Left lung (tissue), 10 donors: ENCODE results near the gene GAGE10. TPM values are rescaled to one million over a fixed set of nuclear protein-coding genes. Genes with fewer than 3 reads are reported as not detected.
A peak's percentile ranks its signal among the peaks of the same experiment; 100 is the strongest.

Experiments used
- ATAC-seq: fragments of 200-7000 bp; cut with Tn5 transposase; one replicate; pipeline ENCODE4 v1.9.1; 2020; ENCODE audit warnings: moderate library complexity
- DNase-seq, 4 donors: peaks; one replicate each; pipeline ENCODE4 v3.0.0-alpha.2; 2013 to 2020
- H3K27ac ChIP-seq, 2 donors: fragments of 200-600 bp; sonication (generic) in 1 of 2; one replicate each; pipeline versions ENCODE4 v1.5.0 to v1.8.0; 2020 to 2021
- H3K27me3 ChIP-seq, 2 donors: fragments of 200-600 bp; sonication (generic) in 1 of 2; one replicate each; pipeline versions ENCODE4 v1.5.0 to v1.8.0; 2020 to 2021
- H3K36me3 ChIP-seq, 2 donors: fragments of 200-600 bp; sonication (generic) in 1 of 2; one replicate each; pipeline versions ENCODE4 v1.5.0 to v1.8.0; 2020 to 2021
- H3K4me1 ChIP-seq, 2 donors: fragments of 200-600 bp; one replicate each; pipeline ENCODE4 v1.8.0; 2021
- H3K4me3 ChIP-seq, 2 donors: fragments of 200-600 bp; sonication (generic) in 1 of 2; one replicate each; pipeline versions ENCODE4 v1.5.0 to v1.8.0; 2020 to 2021; ENCODE audit warnings: mild to moderate bottlenecking in 1 of 2
- H3K9me3 ChIP-seq, 2 donors: fragments of 200-600 bp; sonication (generic) in 1 of 2; one replicate each; pipeline versions ENCODE4 v1.5.0 to v1.8.0; 2020 to 2021
- CTCF ChIP-seq, 2 donors: fragments of 200-600 bp; sonication (generic) in 1 of 2; IDR thresholded peaks; one replicate each; pipeline versions ENCODE4 v1.5.0 to v1.8.0; 2021; ENCODE audit warnings: antibody characterized with exemption in 2 of 2
- intact Hi-C, 2 donors: fragments of 100-400 bp; cut with DNase I; formaldehyde crosslinking; loops; one replicate each; pipeline versions ENCODE4 v1.11.2 to v1.14.2; 2022
- polyA plus RNA-seq, 6 donors: library from polyadenylated mRNA; unstranded; fragments of 120-200 nt; gene quantifications; one replicate each; pipeline ENCODE4 v1.2.1, GENCODE V29; 2013; ENCODE audit not compliant: insufficient read length in 6 of 6
- total RNA-seq, 2 donors: library from RNA; stranded (reverse); fragmentation: NEBNext Ultra II Directional; extraction: Animal tissue kit (Norgen Biotek cat#: 25700); gene quantifications; one replicate each; pipeline ENCODE4 v1.2.1, GENCODE V29; 2021
- donor health status: DM: no; HTN: yes; CAD: no.
- donor health status: DM: no; HTN: no; CAD: no.

GAGE10 gene
- total and polyA plus RNA-seq, 8 donors, result 0.31 to 0.33 TPM; not detected in 6

- no peaks in the 10 kb centered on the region for H3K36me3 ChIP-seq
- no peak for TF ChIP-seq CTCF (IDR thresholded peaks at IDR 0.05)
- intact Hi-C loops, result no loop called here
- H3K4me3 ChIP-seq, result no peak overlapping the region
- peaks cover 4 to 14% of the 10 kb centered on the region in 2 donors for H3K4me1 ChIP-seq
- no peaks in the 10 kb centered on the region for H3K9me3 ChIP-seq
- no peak for ATAC-seq
- no peak overlapping the region for H3K27ac ChIP-seq
- DNase-seq, result no peak
- no peaks in the 10 kb centered on the region for H3K27me3 ChIP-seq
Observed at GRCh38 chrX:49276671-49277534, 26.5 kb upstream of the GAGE10 start.

- Histone ChIP-seq H3K27ac (no peak overlapping the region), H3K4me3 (no peak overlapping the region), H3K27me3 (no peaks in the 10 kb centered on the region), H3K9me3 (no peaks in the 10 kb centered on the region), H3K4me1 (peaks cover 0 to 8% of the 10 kb centered on the region in 2 donors), H3K36me3 (no peaks in the 10 kb centered on the region)
- DNase-seq (no peak), ATAC-seq (no peak)
- intact Hi-C loops, result no loop called here
- TF ChIP-seq CTCF (IDR thresholded peaks at IDR 0.05), result no peak
Observed at GRCh38 chrX:49277535-49277830, 26.0 kb upstream of the GAGE10 start.

DNA sequence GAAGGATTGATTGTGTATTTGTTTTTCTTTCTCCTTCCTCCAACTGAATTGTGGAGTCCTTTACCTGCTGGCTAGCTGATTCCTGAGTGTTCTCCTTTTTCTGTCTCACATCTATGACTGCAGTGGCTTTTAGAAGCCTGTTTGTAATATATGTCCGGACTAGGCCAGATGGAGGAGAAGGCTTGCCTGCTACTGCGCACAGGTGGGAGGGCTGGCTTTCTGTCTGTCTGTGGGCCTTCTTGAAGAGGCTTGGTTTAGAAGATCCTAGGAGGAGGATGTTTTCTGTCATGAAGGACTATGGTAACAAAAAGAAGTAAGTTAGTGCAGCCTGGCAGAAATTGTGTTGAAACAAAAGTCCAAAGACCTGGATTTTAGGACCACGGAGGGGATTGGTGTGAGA lies 25.4 kb upstream of the GAGE10 start:
- intact Hi-C loops, result no loop called here
- Histone ChIP-seq H3K27ac (no peak overlapping the region), H3K4me3 (no peak overlapping the region), H3K9me3 (no peaks in the 10 kb centered on the region), H3K4me1 (peaks cover 0 to 2% of the 10 kb centered on the region in 2 donors), H3K27me3 (no peaks in the 10 kb centered on the region), H3K36me3 (no peaks in the 10 kb centered on the region)
- ATAC-seq, result no peak
- no peak for DNase-seq
- TF ChIP-seq CTCF (IDR thresholded peaks at IDR 0.05), result no peak

DNA sequence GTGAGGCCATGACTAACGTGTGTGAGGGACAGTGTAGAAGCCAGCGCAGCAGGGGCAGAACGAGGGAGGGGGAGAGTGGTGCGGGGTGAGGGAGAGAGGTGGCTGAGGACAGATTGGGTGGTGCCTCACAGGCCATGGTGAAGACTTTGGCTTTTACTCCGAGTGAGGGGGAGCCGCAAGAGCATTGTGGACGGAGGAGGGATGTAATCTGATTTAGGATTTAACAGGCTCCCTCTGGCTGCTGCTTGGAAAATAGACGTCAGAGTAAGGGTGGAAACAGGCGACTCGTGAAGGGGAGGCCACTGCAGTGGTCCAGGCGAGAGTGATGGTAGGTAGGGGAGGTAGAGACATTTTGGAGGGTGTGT lies 20.8 kb upstream of the GAGE10 start:
- DNase-seq (peak in 1 of 4 donors; percentile 28), ATAC-seq (no peak)
- no peak for TF ChIP-seq CTCF (IDR thresholded peaks at IDR 0.05)
- Histone ChIP-seq H3K27ac (no peak overlapping the region), H3K4me3 (no peak overlapping the region), H3K27me3 (no peaks in the 10 kb centered on the region), H3K36me3 (no peaks in the 10 kb centered on the region), H3K4me1 (no peaks in the 10 kb centered on the region), H3K9me3 (no peaks in the 10 kb centered on the region)
- intact Hi-C loops, result no loop called here

- no peaks in the 10 kb centered on the region for H3K9me3 ChIP-seq
- H3K4me1 ChIP-seq, result no peaks in the 10 kb centered on the region
- DNase-seq (no peak), ATAC-seq (no peak)
- no peaks in the 10 kb centered on the region for H3K36me3 ChIP-seq
- H3K4me3 ChIP-seq, result no peak overlapping the region
- no peaks in the 10 kb centered on the region for H3K27me3 ChIP-seq
- no peak for TF ChIP-seq CTCF (IDR thresholded peaks at IDR 0.05)
- intact Hi-C loops, result no loop called here
- H3K27ac ChIP-seq, result no peak overlapping the region
Observed at GRCh38 chrX:49284212-49284611, 19.2 kb upstream of the GAGE10 start.
